Tibial artery (tissue), 4 donors: ENCODE data around the gene NXPH3.

Experiments used
- DNase-seq, 2 donors: peaks; one replicate each; pipeline ENCODE4 v3.0.0-alpha.2; 2019
- H3K27ac ChIP-seq, 2 donors: fragments of 200-600 bp; sonication (generic) in 1 of 2; 1 replicate in 1 of 2; 2 replicates in 1 of 2; pipeline ENCODE4 v1.5.1; 2018 to 2019; ENCODE audit warnings: mild to moderate bottlenecking in 1 of 2
- H3K27me3 ChIP-seq, 2 donors: fragments of 200-600 bp; sonication (generic) in 1 of 2; one replicate each; pipeline versions ENCODE4 v1.5.1 to v1.6.0; 2016 to 2019
- H3K36me3 ChIP-seq, 3 donors: fragments of 200-600 bp; sonication (generic) in 2 of 3; one replicate each; pipeline ENCODE4 v1.5.1; 2016 to 2019; ENCODE audit warnings: mild to moderate bottlenecking in 2 of 3
- H3K4me1 ChIP-seq, 4 donors: fragments of 200-600 bp; sonication (generic) in 2 of 4; 1 replicate in 3 of 4; 2 replicates in 1 of 4; pipeline ENCODE4 v1.5.1; 2016 to 2019
- H3K4me3 ChIP-seq, 2 donors: fragments of 200-600 bp; sonication (generic) in 1 of 2; 1 replicate in 1 of 2; 2 replicates in 1 of 2; pipeline ENCODE4 v1.5.1; 2018 to 2019; ENCODE audit warnings: mild to moderate bottlenecking in 2 of 2
- H3K9me3 ChIP-seq, 3 donors: fragments of 200-600 bp; sonication (generic) in 1 of 3; one replicate each; pipeline ENCODE4 v1.5.1; 2016 to 2019
- intact Hi-C: fragments of 100-400 bp; cut with DNase I; formaldehyde crosslinking; loops from one replicate; pipeline ENCODE4 v1.15.0; 2023; ENCODE audit warnings: low total_unique reads
- TF ChIP-seq, protein P1 (sequence below), 2 experiments: fragments of 200-600 bp in 1 of 2; fragments of 450-650 bp in 1 of 2; IDR thresholded peaks; one replicate each; pipeline ENCODE4 v1.5.1; 2017 to 2019; ENCODE audit warnings: antibody characterized with exemption in 2 of 2, mild to moderate bottlenecking in 1 of 2, moderate library complexity in 1 of 2

The NXPH3 gene

DNA sequence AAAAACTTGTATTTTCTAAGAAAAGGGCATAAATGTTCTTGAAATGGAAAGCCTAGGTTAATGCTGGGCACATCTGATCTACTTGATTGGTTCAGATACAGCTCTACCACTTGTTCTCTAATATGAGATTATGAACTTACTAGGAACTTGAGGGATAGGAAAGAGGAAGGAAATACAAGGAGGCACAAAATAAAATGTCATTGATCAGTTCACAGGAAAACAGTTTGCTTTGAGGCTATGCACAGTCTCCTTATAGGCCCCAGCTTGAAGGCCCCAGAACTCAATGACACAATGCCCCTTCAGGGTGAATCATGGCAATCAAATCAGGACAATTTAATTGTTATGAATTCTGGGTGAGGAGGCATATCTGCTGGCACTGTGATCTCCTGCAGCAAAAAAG is 27.1 kb downstream of the NXPH3 start:
- peak overlapping the region; percentile 53 to 61 for H3K27ac ChIP-seq
- no peaks in the 10 kb centered on the region for H3K9me3 ChIP-seq
- no peak overlapping the region for H3K4me3 ChIP-seq
- peaks cover 41 to 67% (median 66%) of the 10 kb centered on the region in 3 donors for H3K36me3 ChIP-seq
- intact Hi-C loops: no loop called here
- DNase-seq: no peak
- H3K27me3 ChIP-seq: no peaks in the 10 kb centered on the region
- TF ChIP-seq, protein P1, sequence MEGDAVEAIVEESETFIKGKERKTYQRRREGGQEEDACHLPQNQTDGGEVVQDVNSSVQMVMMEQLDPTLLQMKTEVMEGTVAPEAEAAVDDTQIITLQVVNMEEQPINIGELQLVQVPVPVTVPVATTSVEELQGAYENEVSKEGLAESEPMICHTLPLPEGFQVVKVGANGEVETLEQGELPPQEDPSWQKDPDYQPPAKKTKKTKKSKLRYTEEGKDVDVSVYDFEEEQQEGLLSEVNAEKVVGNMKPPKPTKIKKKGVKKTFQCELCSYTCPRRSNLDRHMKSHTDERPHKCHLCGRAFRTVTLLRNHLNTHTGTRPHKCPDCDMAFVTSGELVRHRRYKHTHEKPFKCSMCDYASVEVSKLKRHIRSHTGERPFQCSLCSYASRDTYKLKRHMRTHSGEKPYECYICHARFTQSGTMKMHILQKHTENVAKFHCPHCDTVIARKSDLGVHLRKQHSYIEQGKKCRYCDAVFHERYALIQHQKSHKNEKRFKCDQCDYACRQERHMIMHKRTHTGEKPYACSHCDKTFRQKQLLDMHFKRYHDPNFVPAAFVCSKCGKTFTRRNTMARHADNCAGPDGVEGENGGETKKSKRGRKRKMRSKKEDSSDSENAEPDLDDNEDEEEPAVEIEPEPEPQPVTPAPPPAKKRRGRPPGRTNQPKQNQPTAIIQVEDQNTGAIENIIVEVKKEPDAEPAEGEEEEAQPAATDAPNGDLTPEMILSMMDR (IDR thresholded peaks at IDR 0.05): no peak
- peaks cover 0 to 48% (median 30%) of the 10 kb centered on the region in 4 donors for H3K4me1 ChIP-seq

DNA sequence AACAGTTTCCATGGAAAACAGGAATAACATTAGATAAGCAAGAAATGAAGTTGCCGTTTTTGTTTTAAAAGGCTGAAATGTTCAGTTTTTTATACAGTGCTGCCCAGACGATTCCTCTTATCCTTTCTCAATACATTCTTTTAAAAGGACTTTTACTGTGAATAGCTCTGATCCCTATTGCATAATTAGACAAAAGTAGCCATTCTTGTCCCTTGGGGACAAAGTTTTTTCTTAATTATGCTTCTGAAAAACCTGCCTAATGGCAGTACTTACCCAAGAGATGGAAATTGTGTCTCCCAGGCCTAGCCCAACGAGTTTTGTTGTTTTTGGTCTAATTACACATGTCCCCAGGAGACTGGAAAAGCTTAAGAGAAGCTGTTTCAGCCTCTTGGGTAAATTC is 27.6 kb downstream of the NXPH3 start:
- H3K27me3 ChIP-seq: no peaks in the 10 kb centered on the region
- H3K4me3 ChIP-seq: no peak overlapping the region
- peak overlapping the region; percentile 53 to 61 for H3K27ac ChIP-seq
- H3K9me3 ChIP-seq: no peaks in the 10 kb centered on the region
- peaks cover 0 to 44% (median 25%) of the 10 kb centered on the region in 4 donors for H3K4me1 ChIP-seq
- TF ChIP-seq, protein P1 (IDR thresholded peaks at IDR 0.05): no peak
- no peak for DNase-seq
- intact Hi-C loops: no loop called here
- peaks cover 44 to 70% (median 66%) of the 10 kb centered on the region in 3 donors for H3K36me3 ChIP-seq

DNA sequence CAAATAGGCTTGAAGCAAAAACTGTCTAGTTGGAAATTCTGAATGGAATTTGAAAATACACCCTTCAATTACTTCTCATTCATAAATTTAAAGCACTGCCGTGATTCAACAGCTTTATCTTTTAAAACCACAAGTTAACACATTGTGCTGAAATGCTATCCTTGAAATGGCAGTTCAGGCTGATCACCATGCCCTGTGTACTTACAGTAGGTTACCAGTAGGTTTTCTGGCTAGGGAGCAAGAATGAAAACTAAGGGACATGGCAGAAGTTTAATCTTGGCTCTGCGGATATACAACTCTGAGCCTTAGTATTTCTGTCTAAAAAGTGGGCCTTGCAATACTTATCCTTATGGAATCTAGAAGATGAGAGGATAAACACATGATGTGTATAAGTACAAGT is 28.0 kb downstream of the NXPH3 start:
- DNase-seq: no peak
- no peak overlapping the region for H3K4me3 ChIP-seq
- H3K9me3 ChIP-seq: no peaks in the 10 kb centered on the region
- H3K36me3 ChIP-seq: peaks cover 49 to 70% (median 64%) of the 10 kb centered on the region in 3 donors
- H3K4me1 ChIP-seq: peaks cover 0 to 40% (median 21%) of the 10 kb centered on the region in 4 donors
- no peaks in the 10 kb centered on the region for H3K27me3 ChIP-seq
- TF ChIP-seq, protein P1 (IDR thresholded peaks at IDR 0.05): peak; percentile 8 to 49
- H3K27ac ChIP-seq: peak overlapping the region; percentile 53 to 61
- intact Hi-C loops: no loop called here

DNA sequence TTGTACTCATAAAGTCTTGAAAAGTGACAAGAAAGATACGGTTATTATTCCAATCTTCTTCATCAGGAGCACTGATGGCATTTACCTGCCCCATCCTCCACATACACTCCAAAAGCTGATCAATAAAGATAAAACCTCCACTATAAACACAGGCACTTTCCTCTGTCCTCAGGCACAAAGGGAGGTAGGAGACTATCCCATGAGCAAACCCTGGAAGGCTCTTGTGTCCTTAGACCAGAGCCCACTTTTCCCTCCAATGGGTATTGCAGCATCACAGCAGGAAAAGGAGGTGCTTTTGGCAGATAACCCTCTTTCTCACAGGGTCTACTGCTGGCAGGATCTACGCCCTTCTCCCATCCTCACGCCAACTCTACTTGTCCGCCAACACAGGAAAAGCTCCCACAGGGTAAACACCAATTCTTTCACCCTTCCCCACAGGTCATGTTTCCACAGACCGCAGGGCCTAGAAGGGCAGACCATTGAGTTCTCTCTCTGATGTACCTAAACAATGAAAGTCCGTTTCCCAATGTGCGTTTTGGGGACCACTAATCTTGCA is 28.7 kb downstream of the NXPH3 start:
- DNase-seq: no peak
- intact Hi-C loops: no loop called here
- no peak overlapping the region for H3K4me3 ChIP-seq
- H3K4me1 ChIP-seq: peaks cover 0 to 42% (median 21%) of the 10 kb centered on the region in 4 donors
- no peaks in the 10 kb centered on the region for H3K9me3 ChIP-seq
- TF ChIP-seq, protein P1 (IDR thresholded peaks at IDR 0.05): no peak
- peaks cover 53 to 71% (median 63%) of the 10 kb centered on the region in 3 donors for H3K36me3 ChIP-seq
- H3K27me3 ChIP-seq: no peaks in the 10 kb centered on the region
- H3K27ac ChIP-seq: peak overlapping the region; percentile 53 to 61

DNA sequence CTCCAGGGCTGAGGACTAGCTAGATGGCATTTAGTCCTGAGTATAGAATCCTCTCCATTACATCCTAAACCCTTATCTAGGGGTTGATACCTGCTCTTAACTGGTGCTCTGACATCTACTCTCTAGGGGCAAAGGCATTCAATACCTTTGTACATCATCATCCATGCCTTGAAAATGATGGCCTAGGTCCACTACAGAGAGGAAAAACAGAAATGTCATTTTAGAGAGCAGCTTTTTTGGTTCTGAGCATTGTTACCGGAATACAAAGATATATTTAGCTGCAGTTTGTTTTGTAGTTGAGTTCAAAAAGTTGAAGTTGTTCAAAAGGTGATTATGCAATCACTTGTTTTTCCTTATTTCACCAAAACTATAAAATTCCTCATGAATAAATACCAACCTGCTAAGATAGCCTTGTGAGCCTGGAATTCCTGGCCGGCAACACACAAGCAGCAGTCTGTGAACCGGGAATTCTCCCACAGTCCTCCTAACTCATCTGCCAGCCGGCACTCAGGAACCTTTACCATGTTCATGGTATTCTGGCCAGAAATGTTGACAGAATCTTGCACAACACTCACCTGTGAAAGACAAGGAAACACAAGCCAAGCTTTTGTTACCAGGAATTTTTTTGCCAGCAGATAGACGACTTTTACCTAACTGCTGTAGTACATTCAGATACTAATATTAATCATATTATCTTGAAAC is 35.4 kb downstream of the NXPH3 start:
- DNase-seq: no peak
- Histone ChIP-seq H3K4me1 (peaks cover 0 to 67% (median 22%) of the 10 kb centered on the region in 4 donors), H3K9me3 (no peaks in the 10 kb centered on the region), H3K36me3 (peaks cover 39 to 51% (median 45%) of the 10 kb centered on the region in 3 donors), H3K27me3 (no peaks in the 10 kb centered on the region), H3K4me3 (no peak overlapping the region), H3K27ac (peak overlapping the region; percentile 65 to 86)
- TF ChIP-seq, protein P1 (IDR thresholded peaks at IDR 0.05): no peak
- intact Hi-C loops: loop anchor here (5.0 to 10.0 kb wide), 2 partner anchors 34 to 64 kb away; partner anchors contain the start of genes NXPH3 and SPOP
